K562 (cell line): ENCODE measurements around the gene FILIP1.

Source experiments
- GATAD2A ChIP-seq: fragments of 450-650 bp; IDR thresholded peaks from 2 replicates; pipeline ENCODE4 v1.6.1; 2017
- SMAD1 ChIP-seq: fragments of 150-350 bp; IDR thresholded peaks from 2 replicates; pipeline ENCODE4 v1.6.1; 2014; ENCODE audit warnings: low read length, low read depth; ENCODE audit not compliant: partially characterized antibody
- ZFP36 ChIP-seq: fragments of 150-350 bp; IDR thresholded peaks from 2 replicates; pipeline ENCODE4 v1.6.1; 2018; ENCODE audit warnings: low read length, low read depth; ENCODE audit not compliant: partially characterized antibody
- ZNF75A ChIP-seq: fragments of 450-650 bp; formaldehyde crosslinking; IDR thresholded peaks from 2 replicates; pipeline ENCODE4 v1.4.0; 2020; ENCODE audit warnings: mild to moderate bottlenecking
- TF ChIP-seq, protein P1 (sequence below): sonication (generic); formaldehyde crosslinking; IDR thresholded peaks from 2 replicates; pipeline ENCODE4 v1.8.1; 2023; ENCODE audit warnings: mild to moderate bottlenecking, missing genetic modification reagents

- TF ChIP-seq ZFP36, result no peak
- TF ChIP-seq SMAD1, result no peak
- TF ChIP-seq, protein P1, sequence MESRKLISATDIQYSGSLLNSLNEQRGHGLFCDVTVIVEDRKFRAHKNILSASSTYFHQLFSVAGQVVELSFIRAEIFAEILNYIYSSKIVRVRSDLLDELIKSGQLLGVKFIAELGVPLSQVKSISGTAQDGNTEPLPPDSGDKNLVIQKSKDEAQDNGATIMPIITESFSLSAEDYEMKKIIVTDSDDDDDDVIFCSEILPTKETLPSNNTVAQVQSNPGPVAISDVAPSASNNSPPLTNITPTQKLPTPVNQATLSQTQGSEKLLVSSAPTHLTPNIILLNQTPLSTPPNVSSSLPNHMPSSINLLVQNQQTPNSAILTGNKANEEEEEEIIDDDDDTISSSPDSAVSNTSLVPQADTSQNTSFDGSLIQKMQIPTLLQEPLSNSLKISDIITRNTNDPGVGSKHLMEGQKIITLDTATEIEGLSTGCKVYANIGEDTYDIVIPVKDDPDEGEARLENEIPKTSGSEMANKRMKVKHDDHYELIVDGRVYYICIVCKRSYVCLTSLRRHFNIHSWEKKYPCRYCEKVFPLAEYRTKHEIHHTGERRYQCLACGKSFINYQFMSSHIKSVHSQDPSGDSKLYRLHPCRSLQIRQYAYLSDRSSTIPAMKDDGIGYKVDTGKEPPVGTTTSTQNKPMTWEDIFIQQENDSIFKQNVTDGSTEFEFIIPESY (CRISPR knock-in tag), result no peak
- TF ChIP-seq GATAD2A, result no peak
- TF ChIP-seq ZNF75A, result no peak
Observed at GRCh38 chr6:75437421-75437891, 56.1 kb downstream of the FILIP1 start.
